NCI-H146 treated with DMSO at 0.1 percent for 48 hours (cell line): Measurements from ENCODE around the gene BMP2K.
"Not testable (repeated sequence)": the region's sequence is repeated elsewhere in the genome, so short reads cannot be mapped to it uniquely, and the experiment has no call there.

Experiments
- DNase-seq: peaks from one replicate; lab custom pipeline; 2025; ENCODE audit not compliant: unreplicated experiment; lab: John Stamatoyannopoulos, UW

BMP2K gene

GRCh38 chr4:78846258-78846657, 70.1 kb downstream of the BMP2K start:
- no peak for DNase-seq

GRCh38 chr4:78862314-78862737, 86.2 kb downstream of the BMP2K start:
- no peak for DNase-seq

GRCh38 chr4:78863254-78863869, 87.2 kb downstream of the BMP2K start:
- DNase-seq = no peak

GRCh38 chr4:78863991-78864390, 87.8 kb downstream of the BMP2K start:
- DNase-seq = no peak

- DNase-seq = peak; percentile 62
These were observed 88.4 kb downstream of the BMP2K start for GRCh38 chr4:78864405-78865024.

GRCh38 chr4:78865451-78865850, 89.3 kb downstream of the BMP2K start:
- DNase-seq = no peak

- DNase-seq = not testable (repeated sequence)
These were observed 92.6 kb downstream of the BMP2K start for GRCh38 chr4:78868712-78869111.

GRCh38 chr4:78870056-78870455, 93.9 kb downstream of the BMP2K start:
- no peak for DNase-seq

- no peak for DNase-seq
These were observed 100.6 kb downstream of the BMP2K start for GRCh38 chr4:78876568-78877320.

GRCh38 chr4:78878031-78878430, 101.9 kb downstream of the BMP2K start:
- no peak for DNase-seq

GRCh38 chr4:78880874-78881492, 104.8 kb downstream of the BMP2K start:
- DNase-seq = no peak

- DNase-seq = no peak
These were observed 109.4 kb downstream of the BMP2K start for GRCh38 chr4:78885598-78885997.

- no peak for DNase-seq
These were observed 113.8 kb downstream of the BMP2K start for GRCh38 chr4:78889955-78890354.

- no peak for DNase-seq
These were observed 123.2 kb downstream of the BMP2K start for GRCh38 chr4:78899302-78899701.

- no peak for DNase-seq
These were observed 125.7 kb downstream of the BMP2K start for GRCh38 chr4:78901882-78902281.

- no peak for DNase-seq
These were observed 126.1 kb downstream of the BMP2K start for GRCh38 chr4:78902298-78902697.

- DNase-seq = no peak
These were observed 128.0 kb downstream of the BMP2K start for GRCh38 chr4:78904143-78904542.

- DNase-seq = no peak
These were observed 131.5 kb downstream of the BMP2K start for GRCh38 chr4:78907638-78908037.

- not testable (repeated sequence) for DNase-seq
These were observed 132.8 kb downstream of the BMP2K start for GRCh38 chr4:78908974-78909373.

GRCh38 chr4:78910612-78911011, 134.5 kb downstream of the BMP2K start:
- no peak for DNase-seq

- no peak for DNase-seq
These were observed 146.1 kb downstream of the BMP2K start for GRCh38 chr4:78922207-78922606.
